Hematopoietic multipotent progenitor cell treated with erythropoietin and hydrocortisone succinate and interleukin-3 and kit ligand, for 6 days (in vitro differentiated cells): ENCODE results near the gene SUN1.

ENCODE experiments used
- DNase-seq: peaks from one replicate; pipeline ENCODE4 v3.0.0-alpha.2; 2015

The SUN1 gene

DNA sequence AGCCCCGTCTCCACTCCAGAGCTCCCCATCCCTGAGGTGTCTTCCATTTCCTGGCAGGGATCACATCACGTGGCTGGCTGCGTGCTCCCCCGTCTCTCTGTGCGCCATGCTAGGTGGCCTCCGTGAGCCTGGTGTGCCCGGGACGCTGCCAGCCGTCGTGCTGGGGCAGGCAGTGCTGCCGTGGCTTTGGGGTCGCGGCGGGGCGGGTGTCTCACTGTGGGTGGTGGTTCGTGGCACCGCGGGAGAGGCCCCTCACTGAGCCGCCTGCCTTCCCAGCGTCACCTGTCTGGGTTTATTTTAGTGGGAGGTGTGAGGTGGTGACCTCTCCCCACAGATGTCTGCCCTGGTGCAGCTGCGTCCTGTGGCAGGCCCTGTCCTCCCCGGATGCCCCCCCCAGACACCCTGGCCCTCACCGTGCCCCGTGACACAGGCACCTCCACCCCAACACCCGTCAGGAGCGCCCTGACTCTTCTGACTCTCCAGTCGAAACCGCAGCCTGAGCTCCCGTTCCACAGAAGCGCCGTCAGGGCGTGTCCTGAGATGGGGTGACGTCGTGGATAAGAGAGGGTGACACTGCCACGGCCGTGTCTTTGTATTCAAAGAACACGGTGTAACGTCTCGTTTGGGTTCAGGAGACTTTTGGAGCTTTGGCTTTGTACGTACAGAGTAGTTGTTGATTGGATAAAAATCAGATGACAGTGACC, 62.0 kb downstream of the SUN1 start:
- no peak for DNase-seq

- DNase-seq = no peak
Measured at GRCh38 chr7:894927-895450, 62.7 kb downstream of the SUN1 start.

GRCh38 chr7:895451-896052, 63.3 kb downstream of the SUN1 start:
- DNase-seq = no peak

GRCh38 chr7:896346-897075, 64.2 kb downstream of the SUN1 start:
- DNase-seq = no peak

DNA sequence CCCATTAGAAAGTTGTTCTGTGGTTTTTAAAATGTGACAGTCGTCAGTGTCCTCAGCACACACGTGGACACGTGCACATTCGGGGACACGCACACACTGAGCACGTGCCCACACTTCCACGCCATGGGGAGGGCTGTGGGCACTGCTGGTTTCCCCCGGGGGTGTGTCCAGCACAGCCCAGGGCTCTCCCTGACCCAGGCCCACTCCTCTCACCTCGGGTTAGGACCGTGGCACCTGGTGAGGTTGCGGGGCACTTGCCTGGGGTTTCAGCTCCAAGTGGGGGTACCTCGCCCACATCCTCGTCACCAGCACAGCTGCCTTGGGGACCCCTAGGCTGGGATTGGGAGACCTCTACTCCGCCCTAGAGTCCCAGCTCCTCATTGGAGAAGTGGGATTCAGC, 64.8 kb downstream of the SUN1 start:
- no peak for DNase-seq

DNA sequence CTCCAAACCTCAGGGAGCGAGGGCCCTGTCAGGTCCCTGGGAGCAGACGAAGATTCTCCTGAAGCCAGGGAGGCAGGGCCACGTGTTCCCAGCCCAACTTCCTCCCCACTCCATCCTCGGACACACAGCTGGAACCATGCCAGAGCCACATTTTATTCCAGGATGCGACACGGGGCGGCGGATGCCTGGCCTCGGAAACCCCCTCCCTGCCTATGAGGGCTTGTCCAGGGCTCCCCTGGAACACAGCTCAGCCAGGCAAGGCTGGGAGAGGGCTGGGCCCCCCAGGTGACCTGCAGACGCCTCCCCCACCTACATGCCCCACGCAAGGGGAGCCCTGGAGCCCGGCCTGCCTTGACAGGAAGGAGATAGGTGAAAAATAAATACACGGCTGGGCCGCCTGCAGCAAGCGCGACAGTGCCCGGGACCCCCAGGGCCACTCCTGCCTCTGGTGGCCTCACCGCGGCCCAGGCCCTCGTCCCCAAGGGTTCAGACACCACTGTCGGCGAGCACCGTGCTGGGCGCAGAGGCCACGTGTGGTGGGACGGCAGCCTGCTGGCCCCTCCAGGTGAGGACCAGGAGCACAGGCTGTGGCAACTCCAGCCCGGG, 65.6 kb downstream of the SUN1 start:
- DNase-seq = no peak

GRCh38 chr7:898460-898854, 66.2 kb downstream of the SUN1 start:
- DNase-seq = no peak

DNA sequence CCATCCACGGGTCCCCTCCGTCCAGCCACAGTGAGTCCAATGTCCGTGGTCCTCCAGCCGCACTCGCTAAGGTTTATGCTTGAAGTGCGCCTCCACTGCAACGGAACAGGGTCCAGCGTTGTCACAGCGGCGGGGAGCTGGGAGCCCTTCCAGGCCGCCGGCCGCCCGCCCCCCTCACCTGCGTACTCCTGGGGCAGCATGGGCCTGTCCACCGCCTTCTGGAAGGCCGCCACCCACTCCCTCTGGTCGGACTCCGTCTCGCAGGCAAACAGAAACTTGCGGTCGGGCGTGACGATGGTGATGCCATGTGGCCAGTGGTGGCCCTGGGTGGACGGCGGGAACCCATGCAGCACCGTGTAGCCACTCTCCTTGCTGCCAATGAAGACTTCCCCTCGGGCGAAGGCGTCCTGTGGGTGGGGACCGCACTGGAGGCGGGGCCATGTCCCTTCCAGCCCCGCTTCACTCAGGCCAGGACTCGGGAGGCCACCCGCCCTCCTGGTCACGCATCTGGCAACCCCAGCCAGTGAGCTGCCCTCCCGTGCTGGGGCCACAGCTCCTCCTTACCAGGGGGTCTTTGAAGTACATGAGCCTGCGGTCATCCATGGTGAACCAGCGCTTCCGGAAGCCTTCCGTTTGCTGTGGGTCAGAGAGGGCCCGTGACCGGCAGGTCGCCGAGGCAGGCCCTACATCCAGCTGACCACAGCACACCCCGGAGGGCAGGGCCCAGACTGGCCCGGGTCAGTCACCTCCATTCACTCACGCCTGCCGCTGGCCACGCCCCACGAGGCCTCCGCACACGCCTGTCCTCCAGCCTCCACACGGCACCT, 66.8 kb downstream of the SUN1 start:
- no peak for DNase-seq

- no peak for DNase-seq
Measured at GRCh38 chr7:899806-900205, 67.5 kb downstream of the SUN1 start.

GRCh38 chr7:900331-901040, 68.2 kb downstream of the SUN1 start:
- DNase-seq = no peak

- DNase-seq = no peak
Measured at GRCh38 chr7:901041-901387, 68.7 kb downstream of the SUN1 start.

DNA sequence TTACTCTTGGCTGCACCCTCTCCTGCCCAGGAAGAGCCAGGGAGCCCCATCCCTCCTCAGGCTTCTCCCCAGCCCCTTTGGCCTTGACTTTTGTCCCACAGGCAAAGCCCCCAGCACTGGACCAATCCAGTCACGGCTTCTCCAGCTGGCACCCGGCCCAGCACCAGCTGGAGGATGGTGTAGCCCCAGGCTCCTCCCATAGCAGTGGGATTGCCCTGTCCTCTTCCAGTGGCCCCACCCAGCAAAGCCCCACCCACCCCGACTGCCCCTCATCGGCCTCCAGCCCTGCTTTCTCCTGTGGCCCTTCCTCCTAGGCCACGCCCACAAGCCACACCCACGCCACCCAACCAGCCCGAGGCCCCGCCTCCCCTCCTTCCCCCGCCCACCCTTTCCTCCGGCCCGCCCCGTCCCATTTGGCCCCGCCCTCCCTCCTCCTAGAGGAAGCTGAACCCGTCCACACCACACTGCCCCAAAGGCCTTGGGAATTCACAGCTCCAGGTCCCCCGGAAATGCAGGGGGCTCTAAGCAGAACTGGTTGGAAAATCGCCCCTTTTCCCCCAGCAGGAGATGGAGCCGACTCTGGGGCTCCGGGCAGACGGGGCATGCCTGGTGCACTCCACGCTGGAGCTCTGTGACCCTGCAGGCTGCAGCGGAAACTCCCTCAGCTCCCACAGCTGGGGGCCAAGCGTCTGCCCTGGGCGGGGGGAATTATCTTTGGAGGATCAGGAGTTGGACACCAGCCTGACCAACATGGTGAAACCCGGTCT, 69.3 kb downstream of the SUN1 start:
- peak; percentile 96 for DNase-seq

- DNase-seq = no peak
Measured at GRCh38 chr7:902996-903395, 70.7 kb downstream of the SUN1 start.

DNA sequence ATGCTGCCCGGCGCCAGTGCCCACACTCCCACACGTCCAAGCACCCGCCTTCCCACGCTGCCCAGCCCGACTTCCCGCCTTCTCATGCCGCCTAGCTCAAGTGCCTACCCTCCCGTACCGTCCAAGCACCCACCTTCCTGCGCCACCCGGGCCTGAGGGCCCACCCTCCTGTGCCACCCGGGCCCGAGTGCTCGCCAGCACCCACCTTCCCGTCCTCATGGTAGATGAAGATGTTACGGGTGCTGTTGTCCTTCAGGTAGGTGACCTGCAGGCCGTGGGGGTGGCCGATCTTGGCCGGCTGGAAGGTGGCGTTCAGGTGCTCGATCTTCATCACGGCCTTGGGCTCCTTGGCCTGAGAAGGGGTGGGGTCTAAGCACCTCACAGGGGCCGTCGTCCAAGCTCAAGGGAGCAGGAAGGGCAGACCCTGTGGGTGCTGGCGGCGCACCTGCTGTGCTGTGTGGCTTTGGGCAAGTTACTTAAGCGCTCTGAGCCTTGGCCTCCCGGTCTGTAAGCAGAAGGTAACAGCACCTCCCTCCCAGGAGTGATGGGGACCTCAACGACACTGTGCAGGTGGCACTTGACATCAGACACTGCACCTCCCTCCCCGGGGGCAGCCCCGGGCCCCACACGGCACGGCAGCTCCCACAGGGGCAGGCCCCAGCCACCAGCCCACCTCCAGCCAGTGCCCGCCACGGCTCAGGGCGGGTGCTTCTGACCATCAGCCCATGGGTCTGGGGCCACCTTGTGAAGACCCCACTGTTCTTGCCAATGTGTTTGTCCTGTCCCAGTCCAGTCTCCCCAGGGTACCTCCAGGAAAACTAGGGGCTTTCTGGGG, 71.9 kb downstream of the SUN1 start:
- no peak for DNase-seq

DNA sequence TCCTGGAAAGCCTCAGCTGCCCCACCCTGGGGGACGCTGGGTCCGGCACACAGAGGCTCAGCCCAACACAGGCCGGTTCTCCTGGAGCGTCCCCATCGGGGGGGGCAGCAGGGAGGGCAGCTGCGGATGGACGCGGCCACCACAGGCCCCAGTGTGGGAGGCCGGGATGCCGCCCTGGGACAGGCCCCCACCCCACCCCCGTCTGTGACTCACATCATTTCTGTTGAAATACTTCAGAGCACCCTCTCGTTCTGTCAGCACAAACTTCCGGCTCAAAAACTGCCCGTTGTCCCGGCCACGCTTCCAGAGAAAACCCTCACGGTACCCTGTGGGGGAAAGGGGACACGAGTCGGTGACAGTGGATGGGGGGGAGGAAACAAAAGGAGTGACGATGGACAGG, 72.6 kb downstream of the SUN1 start:
- no peak for DNase-seq

GRCh38 chr7:906776-907157, 74.5 kb downstream of the SUN1 start:
- no peak for DNase-seq

GRCh38 chr7:907158-907980, 75.1 kb downstream of the SUN1 start:
- DNase-seq = no peak

DNA sequence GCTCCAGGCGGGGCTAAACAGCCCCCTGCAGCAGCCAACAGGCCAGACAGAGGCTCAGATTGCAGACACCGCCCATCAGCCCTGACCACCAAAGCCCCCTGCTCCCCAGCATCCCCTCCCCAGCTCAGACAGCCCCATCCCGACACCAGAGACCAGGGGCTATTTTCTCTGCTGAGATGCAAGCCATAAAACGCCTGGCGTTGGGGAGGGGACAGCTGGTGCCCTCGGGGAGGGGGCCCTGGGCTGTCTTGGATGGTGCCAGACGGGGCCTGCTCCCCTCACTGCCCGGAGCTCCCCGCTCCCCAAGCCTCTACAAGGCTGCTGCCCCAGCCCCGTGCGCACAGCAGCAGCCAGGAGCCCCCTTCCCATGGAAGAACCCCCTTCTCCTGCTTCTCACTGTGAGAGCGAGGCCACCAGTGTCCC, 75.9 kb downstream of the SUN1 start:
- DNase-seq = no peak

GRCh38 chr7:908591-909357, 76.5 kb downstream of the SUN1 start:
- DNase-seq = peak; percentile 78
